ENCODE results near the gene OR52E4. TPM values are rescaled to one million over a fixed set of nuclear protein-coding genes. Genes with fewer than 3 reads are reported as not detected.

OR52E4 gene
- polyA plus RNA-seq, 3 donors: not detected

DNA sequence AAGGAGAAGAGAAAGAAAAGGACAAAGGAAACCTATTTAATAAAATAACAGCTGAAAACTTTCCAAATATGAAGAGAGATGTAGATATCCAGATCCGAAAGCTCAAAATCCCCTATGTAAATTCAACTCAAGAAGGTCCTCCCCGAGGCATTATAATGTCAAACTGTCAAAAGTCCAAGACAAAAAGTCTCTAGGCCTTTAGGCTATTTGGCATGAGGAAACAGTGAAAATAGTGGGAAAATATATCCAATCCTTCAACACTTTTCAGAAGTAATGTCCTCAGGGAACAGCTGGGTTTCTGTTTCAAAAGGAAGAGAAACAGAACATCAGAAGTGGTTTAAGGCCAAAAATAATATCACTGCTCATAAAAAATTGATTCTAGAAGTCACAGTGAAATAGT lies 1.9 kb upstream of the OR52E4 start:
- H3K4me1 Mint-ChIP-seq: no peaks in the 10 kb centered on the region
- Histone ChIP-seq H3K27ac (ENCODE audit: low read depth in 1 of 2, low read length in 2 of 2) (no peak overlapping the region), H2AFZ (ENCODE audit: insufficient read depth, low read depth, low read length, poor library complexity, severe bottlenecking) (no peak overlapping the region), H3K4me2 (replicated peaks; ENCODE audit: extremely low read depth, low read length, poor library complexity, severe bottlenecking) (no peak overlapping the region), H3K36me3 (replicated peaks in 1 of 2; ENCODE audit: control insufficient read depth in 1 of 2, insufficient read depth in 2 of 2, low read length in 2 of 2) (no peaks in the 10 kb centered on the region), H3K9ac (ENCODE audit: insufficient read depth, low read length, poor library complexity, severe bottlenecking) (no peak overlapping the region), H3K4me3 (replicated peaks in 1 of 3; ENCODE audit: low read depth in 2 of 3, low read length in 3 of 3) (no peak overlapping the region), H3K27me3 (ENCODE audit: control insufficient read depth in 2 of 2, insufficient read depth in 2 of 2, low read length in 2 of 2) (no peaks in the 10 kb centered on the region), H3K79me2 (ENCODE audit: insufficient read depth, low read length) (no peaks in the 10 kb centered on the region), H3K4me1 (ENCODE audit: control insufficient read depth in 1 of 2, insufficient read depth in 2 of 2, low read length in 2 of 2) (no peaks in the 10 kb centered on the region), H3K9me3 (replicated peaks in 1 of 2; ENCODE audit: control insufficient read depth in 1 of 2, insufficient read depth in 1 of 2, low read length in 2 of 2) (no peaks in the 10 kb centered on the region), H4K20me1 (ENCODE audit: insufficient read depth, low read length) (no peaks in the 10 kb centered on the region)
- no peak overlapping the region for H3K27ac Mint-ChIP-seq
- peaks cover 1 to 3% (median 2%) of the 10 kb centered on the region in 3 donors for H3K27me3 Mint-ChIP-seq (ENCODE audit: low read depth in 3 of 3)
- no peak overlapping the region for H3K4me3 Mint-ChIP-seq
- H3K36me3 Mint-ChIP-seq: no peaks in the 10 kb centered on the region
- H3K9me3 Mint-ChIP-seq: peaks cover 0 to 5% (median 3%) of the 10 kb centered on the region in 7 donors
- intact Hi-C loops (cut with micrococcal nuclease): no loop called here
- WGBS (ENCODE audit: insufficient coverage): no CpG with 5 or more reads among the region's 2 CpGs
- TF ChIP-seq, protein P1, sequence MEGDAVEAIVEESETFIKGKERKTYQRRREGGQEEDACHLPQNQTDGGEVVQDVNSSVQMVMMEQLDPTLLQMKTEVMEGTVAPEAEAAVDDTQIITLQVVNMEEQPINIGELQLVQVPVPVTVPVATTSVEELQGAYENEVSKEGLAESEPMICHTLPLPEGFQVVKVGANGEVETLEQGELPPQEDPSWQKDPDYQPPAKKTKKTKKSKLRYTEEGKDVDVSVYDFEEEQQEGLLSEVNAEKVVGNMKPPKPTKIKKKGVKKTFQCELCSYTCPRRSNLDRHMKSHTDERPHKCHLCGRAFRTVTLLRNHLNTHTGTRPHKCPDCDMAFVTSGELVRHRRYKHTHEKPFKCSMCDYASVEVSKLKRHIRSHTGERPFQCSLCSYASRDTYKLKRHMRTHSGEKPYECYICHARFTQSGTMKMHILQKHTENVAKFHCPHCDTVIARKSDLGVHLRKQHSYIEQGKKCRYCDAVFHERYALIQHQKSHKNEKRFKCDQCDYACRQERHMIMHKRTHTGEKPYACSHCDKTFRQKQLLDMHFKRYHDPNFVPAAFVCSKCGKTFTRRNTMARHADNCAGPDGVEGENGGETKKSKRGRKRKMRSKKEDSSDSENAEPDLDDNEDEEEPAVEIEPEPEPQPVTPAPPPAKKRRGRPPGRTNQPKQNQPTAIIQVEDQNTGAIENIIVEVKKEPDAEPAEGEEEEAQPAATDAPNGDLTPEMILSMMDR (IDR thresholded peaks at IDR 0.05): no peak
- no peak for DNase-seq

DNA sequence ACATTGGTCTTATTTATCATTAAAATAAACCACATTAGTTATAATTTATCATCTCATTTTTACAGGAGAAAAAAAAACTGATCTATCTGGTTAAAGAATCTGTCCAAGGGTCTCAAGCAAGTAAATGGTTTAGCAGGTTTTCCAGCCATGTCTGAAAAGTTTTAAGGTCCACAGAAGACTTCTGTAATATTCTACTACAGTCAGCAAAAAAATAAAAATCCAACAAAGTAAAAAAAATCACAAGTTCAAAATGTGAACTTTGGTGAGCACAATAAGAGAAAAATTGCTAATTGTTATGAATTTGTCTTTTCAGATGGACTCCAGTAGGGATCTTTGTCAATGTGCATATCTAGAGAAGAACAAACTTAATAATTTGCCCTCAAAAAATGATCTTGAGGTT lies 1.3 kb downstream of the OR52E4 start:
- Histone ChIP-seq H3K36me3 (replicated peaks in 1 of 2; ENCODE audit: control insufficient read depth in 1 of 2, insufficient read depth in 2 of 2, low read length in 2 of 2) (no peaks in the 10 kb centered on the region), H4K20me1 (ENCODE audit: insufficient read depth, low read length) (no peaks in the 10 kb centered on the region), H3K27ac (ENCODE audit: low read depth in 1 of 2, low read length in 2 of 2) (no peak overlapping the region), H3K79me2 (ENCODE audit: insufficient read depth, low read length) (no peaks in the 10 kb centered on the region), H3K4me1 (ENCODE audit: control insufficient read depth in 1 of 2, insufficient read depth in 2 of 2, low read length in 2 of 2) (no peaks in the 10 kb centered on the region), H3K27me3 (ENCODE audit: control insufficient read depth in 2 of 2, insufficient read depth in 2 of 2, low read length in 2 of 2) (no peaks in the 10 kb centered on the region), H3K9me3 (replicated peaks in 1 of 2; ENCODE audit: control insufficient read depth in 1 of 2, insufficient read depth in 1 of 2, low read length in 2 of 2) (no peaks in the 10 kb centered on the region), H2AFZ (ENCODE audit: insufficient read depth, low read depth, low read length, poor library complexity, severe bottlenecking) (no peak overlapping the region), H3K9ac (ENCODE audit: insufficient read depth, low read length, poor library complexity, severe bottlenecking) (no peak overlapping the region), H3K4me2 (replicated peaks; ENCODE audit: extremely low read depth, low read length, poor library complexity, severe bottlenecking) (no peak overlapping the region), H3K4me3 (replicated peaks in 1 of 3; ENCODE audit: low read depth in 2 of 3, low read length in 3 of 3) (no peak overlapping the region)
- H3K4me3 Mint-ChIP-seq: no peak overlapping the region
- no peak overlapping the region for H3K27ac Mint-ChIP-seq
- peaks cover 0 to 2% (median 0%) of the 10 kb centered on the region in 7 donors for H3K9me3 Mint-ChIP-seq
- TF ChIP-seq, protein P1 (IDR thresholded peaks at IDR 0.05): no peak
- no peaks in the 10 kb centered on the region for H3K4me1 Mint-ChIP-seq
- no peaks in the 10 kb centered on the region for H3K36me3 Mint-ChIP-seq
- DNase-seq: no peak
- peaks cover 1 to 3% (median 2%) of the 10 kb centered on the region in 3 donors for H3K27me3 Mint-ChIP-seq (ENCODE audit: low read depth in 3 of 3)
- intact Hi-C loops (cut with micrococcal nuclease): no loop called here
